ENCODE data around the gene UBXN11. TPM values are rescaled to one million over a fixed set of nuclear protein-coding genes. Genes with fewer than 3 reads are reported as not detected.

UBXN11 gene
- polyA plus RNA-seq, 2 of the 4 experiments (the other 2 are of a cell fraction), result 7.6 to 10.8 TPM

DNA sequence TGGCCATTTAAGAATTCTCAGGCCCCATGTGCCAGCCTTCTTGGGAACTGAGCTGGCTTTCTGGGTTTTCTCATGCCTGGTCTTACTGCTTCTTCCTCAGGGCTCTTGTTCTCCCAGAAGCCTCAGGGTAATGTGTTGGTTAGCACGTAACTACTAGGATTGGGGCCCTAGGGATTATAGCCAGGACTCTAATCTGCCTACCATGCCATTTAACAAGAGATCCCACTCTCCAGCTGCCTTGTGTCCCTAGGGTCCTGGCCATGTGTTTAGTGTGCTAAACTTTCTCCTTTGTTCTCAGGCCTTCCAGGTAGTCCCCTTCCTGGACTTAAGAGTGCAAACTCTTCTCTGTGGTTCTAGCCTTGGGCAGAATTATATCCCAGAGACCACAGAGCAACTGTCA is 28.7 kb downstream of the UBXN11 start:
- H3K4me3 ChIP-seq, result no peak overlapping the region
- ATAC-seq (no peak), FAIRE-seq (no peak), DNase-seq (ENCODE audit: low read depth in 1 of 2, low spot score in 1 of 2) (no peak)
- H3K27ac ChIP-seq, result no peak overlapping the region
- 90% methylated on average over 1 of the region's 1 CpG for WGBS (ENCODE audit: missing lambda C conversion rate)
- CTCF ChIA-PET, result interaction anchor here (0.7 to 6.0 kb wide), 6 partner anchors 7 to 140 kb away, joined by 3 to 32 read pairs (median 10); no protein-coding TSS in a partner anchor
- no peaks in the 10 kb centered on the region for H3K9me3 ChIP-seq
- TF ChIP-seq JUN (IDR thresholded peaks at IDR 0.05), result no peak
- TF ChIP-seq TP53 (CRISPR knock-in tag; IDR thresholded peaks at IDR 0.05), result no peak
- TF ChIP-seq ATOH8 (CRISPR knock-in tag; IDR thresholded peaks at IDR 0.05; ENCODE audit: low read depth), result no peak
- TF ChIP-seq HOXB5 (CRISPR knock-in tag; IDR thresholded peaks at IDR 0.05), result no peak
- no peak for TF ChIP-seq NFE2L2 (conservative IDR thresholded peaks at IDR 0.05; ENCODE audit: low read length)
- TF ChIP-seq RFX5 (IDR thresholded peaks at IDR 0.05), result no peak
- no peak for TF ChIP-seq HOXB13 (CRISPR knock-in tag; IDR thresholded peaks at IDR 0.05; ENCODE audit: low read depth)
- no peak for TF ChIP-seq SREBF2 (IDR thresholded peaks at IDR 0.05)
- no peak for TF ChIP-seq POLR2AphosphoS2 (conservative IDR thresholded peaks at IDR 0.05; ENCODE audit: low read length)
- no peak for TF ChIP-seq EP300 (IDR thresholded peaks at IDR 0.05)
- no peak for TF ChIP-seq NPAS2 (CRISPR knock-in tag; IDR thresholded peaks at IDR 0.05; ENCODE audit: borderline replicate concordance)
- TF ChIP-seq, protein P1, sequence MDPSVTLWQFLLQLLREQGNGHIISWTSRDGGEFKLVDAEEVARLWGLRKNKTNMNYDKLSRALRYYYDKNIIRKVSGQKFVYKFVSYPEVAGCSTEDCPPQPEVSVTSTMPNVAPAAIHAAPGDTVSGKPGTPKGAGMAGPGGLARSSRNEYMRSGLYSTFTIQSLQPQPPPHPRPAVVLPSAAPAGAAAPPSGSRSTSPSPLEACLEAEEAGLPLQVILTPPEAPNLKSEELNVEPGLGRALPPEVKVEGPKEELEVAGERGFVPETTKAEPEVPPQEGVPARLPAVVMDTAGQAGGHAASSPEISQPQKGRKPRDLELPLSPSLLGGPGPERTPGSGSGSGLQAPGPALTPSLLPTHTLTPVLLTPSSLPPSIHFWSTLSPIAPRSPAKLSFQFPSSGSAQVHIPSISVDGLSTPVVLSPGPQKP (IDR thresholded peaks at IDR 0.05; ENCODE audit: low read depth, low read length), result no peak
- no peak for TF ChIP-seq ZSCAN20 (CRISPR knock-in tag; IDR thresholded peaks at IDR 0.05)
- TF ChIP-seq RCOR1 (IDR thresholded peaks at IDR 0.05; ENCODE audit: low read depth, low read length), result no peak
- no peak for TF ChIP-seq BCL3 (IDR thresholded peaks at IDR 0.05)
- POLR2A ChIA-PET, result no interaction called here
- H3K4me1 ChIP-seq, result peaks cover 45% of the 10 kb centered on the region
- H3K4me2 ChIP-seq, result no peak overlapping the region

DNA sequence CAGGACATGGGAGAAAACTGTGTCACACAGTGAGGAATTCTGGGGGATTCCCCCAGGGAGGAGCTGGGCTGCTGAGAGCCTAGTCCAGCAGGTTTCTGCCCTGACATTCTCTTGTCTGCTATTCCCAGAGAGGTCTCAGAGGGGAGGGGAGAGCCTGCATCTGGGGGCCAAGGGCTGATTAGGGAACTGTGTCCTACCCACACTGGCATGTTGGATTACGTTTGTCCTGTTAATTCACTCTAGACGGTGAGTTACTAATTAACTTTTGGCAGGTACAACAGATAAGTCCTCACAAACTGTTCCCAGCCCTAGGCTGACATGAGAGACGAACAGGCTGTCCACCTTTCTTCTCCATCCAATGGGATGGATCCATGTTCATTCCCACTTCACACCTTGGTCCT is 29.2 kb downstream of the UBXN11 start:
- Histone ChIP-seq H3K9me3 (no peaks in the 10 kb centered on the region), H3K27ac (no peak overlapping the region), H3K4me2 (no peak overlapping the region), H3K4me3 (no peak overlapping the region), H3K4me1 (peaks cover 45% of the 10 kb centered on the region)
- TF ChIP-seq KDM1A (IDR thresholded peaks at IDR 0.05; ENCODE audit: low read depth) (no peak), REST (IDR thresholded peaks at IDR 0.05) (no peak), GATA3 (IDR thresholded peaks at IDR 0.05; ENCODE audit: borderline replicate concordance) (no peak), ATOH8 (CRISPR knock-in tag; IDR thresholded peaks at IDR 0.05; ENCODE audit: low read depth) (no peak), ZNF302 (CRISPR knock-in tag; IDR thresholded peaks at IDR 0.05) (no peak), EHF (CRISPR knock-in tag; IDR thresholded peaks at IDR 0.05) (no peak), RAD21 (conservative IDR thresholded peaks at IDR 0.05 in 1 of 2, IDR thresholded peaks at IDR 0.05 in 1 of 2) (no peak), FOSB (CRISPR knock-in tag; IDR thresholded peaks at IDR 0.05) (no peak), ZFP36 (IDR thresholded peaks at IDR 0.05; ENCODE audit: borderline replicate concordance, partially characterized antibody) (no peak)
- TF ChIP-seq, protein P2, sequence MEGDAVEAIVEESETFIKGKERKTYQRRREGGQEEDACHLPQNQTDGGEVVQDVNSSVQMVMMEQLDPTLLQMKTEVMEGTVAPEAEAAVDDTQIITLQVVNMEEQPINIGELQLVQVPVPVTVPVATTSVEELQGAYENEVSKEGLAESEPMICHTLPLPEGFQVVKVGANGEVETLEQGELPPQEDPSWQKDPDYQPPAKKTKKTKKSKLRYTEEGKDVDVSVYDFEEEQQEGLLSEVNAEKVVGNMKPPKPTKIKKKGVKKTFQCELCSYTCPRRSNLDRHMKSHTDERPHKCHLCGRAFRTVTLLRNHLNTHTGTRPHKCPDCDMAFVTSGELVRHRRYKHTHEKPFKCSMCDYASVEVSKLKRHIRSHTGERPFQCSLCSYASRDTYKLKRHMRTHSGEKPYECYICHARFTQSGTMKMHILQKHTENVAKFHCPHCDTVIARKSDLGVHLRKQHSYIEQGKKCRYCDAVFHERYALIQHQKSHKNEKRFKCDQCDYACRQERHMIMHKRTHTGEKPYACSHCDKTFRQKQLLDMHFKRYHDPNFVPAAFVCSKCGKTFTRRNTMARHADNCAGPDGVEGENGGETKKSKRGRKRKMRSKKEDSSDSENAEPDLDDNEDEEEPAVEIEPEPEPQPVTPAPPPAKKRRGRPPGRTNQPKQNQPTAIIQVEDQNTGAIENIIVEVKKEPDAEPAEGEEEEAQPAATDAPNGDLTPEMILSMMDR (IDR thresholded peaks at IDR 0.05), result no peak
- POLR2A ChIA-PET, result no interaction called here
- FAIRE-seq, result no peak
- 92% methylated on average over 3 of the region's 3 CpGs for WGBS (ENCODE audit: missing lambda C conversion rate)
- no peak for ATAC-seq
- no peak for DNase-seq (ENCODE audit: low read depth in 1 of 2, low spot score in 1 of 2)
- CTCF ChIA-PET, result interaction anchor here (0.7 to 6.0 kb wide), 9 partner anchors 8 to 193 kb away, joined by 3 to 32 read pairs (median 7); no protein-coding TSS in a partner anchor
